RWPE1 (cell line): ENCODE results near the gene GREB1.

Source experiments
- CTCF ChIA-PET: fragments of 350-600 bp; sonication (Branson Sonifier 250); formaldehyde crosslinking; extraction: SDS; loops from one replicate; lab custom pipeline; 2021; lab: Yijun Ruan, JAX
- POLR2A ChIA-PET: fragments of 400-600 bp; formaldehyde crosslinking; extraction: SDS; loops from one replicate; lab custom pipeline; 2020; ENCODE audit warnings: antibody characterized with exemption; ENCODE audit not compliant: low non-redundant PET; lab: Yijun Ruan, JAX
- DNase-seq: peaks from one replicate; pipeline ENCODE4 v3.0.0; 2012; ENCODE audit warnings: low spot score
- H3K27ac ChIP-seq: fragments of 450-650 bp; 2 replicates; pipeline ENCODE4 v1.5.1; 2017
- CTCF ChIP-seq: fragments of 450-650 bp; conservative IDR thresholded peaks from 2 replicates; pipeline ENCODE4 v1.5.1; 2017; ENCODE audit warnings: low read depth, mild to moderate bottlenecking

GREB1 gene

DNA sequence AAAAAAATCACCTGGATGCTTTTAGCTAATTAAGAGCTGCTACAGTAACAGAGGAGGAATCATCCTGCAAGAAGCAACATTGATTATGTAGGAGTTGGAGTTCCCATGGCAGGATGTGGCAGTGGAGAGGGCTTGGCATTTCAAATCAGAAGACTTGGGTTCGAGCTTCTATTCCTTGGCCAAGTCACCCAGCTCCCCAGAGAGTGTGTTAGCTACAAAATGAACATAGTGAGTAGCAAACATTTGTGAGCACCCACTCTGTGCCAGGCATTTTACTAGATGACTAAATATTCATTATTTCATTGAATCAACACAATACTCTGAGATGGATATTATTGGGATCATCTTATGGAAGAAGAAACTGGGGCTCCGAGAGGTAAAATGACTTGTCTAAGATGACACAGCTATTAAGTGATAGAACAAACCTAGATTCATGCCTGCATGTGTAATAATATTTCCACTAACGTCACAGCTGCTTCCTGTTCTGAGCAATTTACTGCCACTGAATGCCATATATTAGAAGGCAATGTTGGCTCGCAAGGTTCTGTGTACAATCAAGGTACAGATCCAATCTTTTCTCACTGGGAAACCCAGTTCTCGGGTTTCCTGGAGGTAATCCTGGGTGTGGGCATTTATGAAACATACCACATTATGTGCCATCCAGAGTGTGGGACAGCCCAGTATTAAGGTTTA lies 118.2 kb downstream of the GREB1 start:
- CTCF ChIA-PET: no interaction called here
- POLR2A ChIA-PET: no interaction called here
- TF ChIP-seq CTCF: no peak
- H3K27ac ChIP-seq: no peak overlapping the region
- no peak for DNase-seq

- no peak for DNase-seq
- ChIA-PET POLR2A (no interaction called here), CTCF (no interaction called here)
- no peak for TF ChIP-seq CTCF
- no peak overlapping the region for H3K27ac ChIP-seq
These were observed 118.7 kb downstream of the GREB1 start for GRCh38 chr2:11652553-11652952.

DNA sequence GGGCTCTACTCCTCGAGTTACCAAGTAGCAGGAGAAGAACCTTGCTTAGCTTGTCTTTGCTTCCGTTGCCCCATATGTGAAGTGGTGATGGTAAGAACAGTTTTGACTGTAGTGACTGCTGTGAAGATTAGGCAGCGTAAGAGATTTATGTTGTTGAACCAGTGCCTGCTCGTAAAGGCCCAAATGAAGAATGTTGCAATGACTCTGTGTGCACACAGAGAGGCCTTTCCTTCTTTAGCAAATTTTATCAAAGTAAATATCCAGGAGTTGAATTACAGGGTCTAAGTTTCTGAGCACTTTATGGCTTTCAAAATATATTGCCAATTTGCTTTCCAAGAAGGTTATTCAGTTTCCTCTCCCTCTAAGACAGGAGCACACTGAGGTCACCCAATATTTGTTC lies 121.7 kb downstream of the GREB1 start:
- ChIA-PET CTCF (no interaction called here), POLR2A (no interaction called here)
- TF ChIP-seq CTCF: no peak
- no peak overlapping the region for H3K27ac ChIP-seq
- DNase-seq: no peak

DNA sequence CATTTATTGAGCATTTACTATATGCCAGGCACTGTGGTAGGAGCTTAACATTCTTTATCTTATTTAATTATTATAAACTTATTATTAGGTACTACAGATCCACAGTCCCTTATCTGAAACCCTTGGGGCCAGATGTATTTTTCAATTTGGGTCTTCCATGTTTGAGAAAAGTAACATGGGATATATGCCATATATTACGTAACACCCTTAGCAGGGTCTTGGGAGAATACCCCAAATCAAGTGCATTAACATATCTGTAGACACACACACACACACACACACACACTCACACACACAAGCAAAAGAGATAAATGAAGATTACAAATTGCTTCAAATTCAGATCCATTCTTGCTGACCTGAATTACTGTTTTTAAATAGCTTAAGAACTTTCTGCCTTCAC lies 122.4 kb downstream of the GREB1 start:
- POLR2A ChIA-PET: interaction anchor here (0.7 kb wide), 1 partner anchor 325 kb away, joined by 3 read pairs; no protein-coding TSS in a partner anchor
- H3K27ac ChIP-seq: no peak overlapping the region
- TF ChIP-seq CTCF: no peak
- DNase-seq: no peak
- CTCF ChIA-PET: interaction anchor here (0.6 to 0.8 kb wide), 2 partner anchors 123 to 273 kb away, joined by 3 read pairs; no protein-coding TSS in a partner anchor

DNA sequence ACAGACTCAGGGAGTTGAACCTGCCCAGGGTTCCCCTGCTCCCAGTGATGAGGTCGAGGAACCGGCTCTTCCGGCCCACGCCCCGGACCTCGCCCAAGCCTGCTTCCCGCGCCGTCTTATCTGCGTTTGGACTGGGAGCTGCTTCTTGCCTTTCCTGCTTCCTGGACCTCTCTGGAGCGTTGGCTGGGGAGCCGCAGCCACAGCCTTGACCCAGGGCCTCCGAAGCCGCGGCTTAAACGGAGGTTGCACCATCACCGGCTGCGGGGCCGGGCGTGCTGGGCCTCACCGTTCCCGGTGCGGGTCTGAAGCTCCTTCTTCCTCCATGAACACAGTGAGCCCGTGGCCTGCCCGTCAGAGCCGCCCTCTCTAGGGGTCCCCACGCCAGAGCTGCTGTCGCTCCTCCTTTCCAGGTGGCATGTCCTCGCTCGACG lies 122.8 kb downstream of the GREB1 start:
- CTCF ChIA-PET: interaction anchor here (0.6 to 0.8 kb wide), 2 partner anchors 123 to 273 kb away, joined by 3 read pairs; no protein-coding TSS in a partner anchor
- DNase-seq: peak; percentile 28
- no peak overlapping the region for H3K27ac ChIP-seq
- POLR2A ChIA-PET: interaction anchor here (0.6 to 0.7 kb wide), 2 partner anchors 69 to 325 kb away, joined by 3 read pairs; no protein-coding TSS in a partner anchor
- no peak for TF ChIP-seq CTCF

- ChIA-PET POLR2A (interaction anchor here (0.6 kb wide), 1 partner anchor 69 kb away, joined by 3 read pairs; no protein-coding TSS in a partner anchor), CTCF (interaction anchor here (0.7 kb wide), 1 partner anchor 144 kb away, joined by 3 read pairs; no protein-coding TSS in a partner anchor)
- H3K27ac ChIP-seq: no peak overlapping the region
- no peak for DNase-seq
- TF ChIP-seq CTCF: no peak
These were observed 123.3 kb downstream of the GREB1 start for GRCh38 chr2:11657195-11657594.
